Endothelial cell (in vitro differentiated cells): ENCODE results near the gene AQP2. TPM values are rescaled to one million over a fixed set of nuclear protein-coding genes. Genes with fewer than 3 reads are reported as not detected.

Experiments used
- DNase-seq: peaks from one replicate; pipeline ENCODE4 v3.0.0; 2021; ENCODE audit warnings: low spot score
- H3K27ac Mint-ChIP-seq: one replicate; pipeline ENCODE4 v1.8.0; 2021; ENCODE audit warnings: mixed read lengths, inconsistent platforms; ENCODE audit not compliant: unreplicated experiment
- H3K27me3 Mint-ChIP-seq: one replicate; pipeline ENCODE4 v1.8.0; 2021; ENCODE audit warnings: mild to moderate bottlenecking, moderate library complexity, mixed read lengths, inconsistent platforms; ENCODE audit not compliant: unreplicated experiment
- H3K36me3 Mint-ChIP-seq: one replicate; pipeline ENCODE4 v1.8.0; 2021; ENCODE audit warnings: mild to moderate bottlenecking, low read depth, mixed read lengths, inconsistent platforms; ENCODE audit not compliant: unreplicated experiment
- H3K4me1 Mint-ChIP-seq: one replicate; pipeline ENCODE4 v1.8.0; 2021; ENCODE audit warnings: mild to moderate bottlenecking, mixed read lengths, inconsistent platforms; ENCODE audit not compliant: unreplicated experiment
- H3K4me3 Mint-ChIP-seq: one replicate; pipeline ENCODE4 v1.8.0; 2021; ENCODE audit warnings: mild to moderate bottlenecking, mixed read lengths, inconsistent platforms; ENCODE audit not compliant: unreplicated experiment
- H3K9me3 Mint-ChIP-seq: one replicate; pipeline ENCODE4 v1.8.0; 2021; ENCODE audit warnings: mixed read lengths, inconsistent platforms; ENCODE audit not compliant: unreplicated experiment
- CTCF ChIP-seq: fragments of 200-600 bp; sonication (generic); IDR thresholded peaks from one replicate; pipeline ENCODE4 v1.5.0; 2021; ENCODE audit warnings: antibody characterized with exemption; ENCODE audit not compliant: unreplicated experiment
- total RNA-seq: library from RNA; stranded (reverse); fragmentation: NEBNext Ultra II Directional; extraction: Animal tissue kit (Norgen Biotek cat#: 25700); gene quantifications from one replicate; pipeline ENCODE4 v1.2.1, GENCODE V29; 2021; ENCODE audit not compliant: unreplicated experiment

The AQP2 gene
- total RNA-seq, 1 donor from 2014 or later: 0.05 TPM

GRCh38 chr12:49978125-49978524 lies 27.6 kb downstream of the AQP2 start:
- Mint-ChIP-seq H3K27me3 (peaks cover 1% of the 10 kb centered on the region), H3K4me1 (peaks cover 33% of the 10 kb centered on the region), H3K9me3 (no peaks in the 10 kb centered on the region), H3K27ac (no peak overlapping the region), H3K4me3 (no peak overlapping the region), H3K36me3 (peaks cover 4% of the 10 kb centered on the region)
- no peak for TF ChIP-seq CTCF
- no peak for DNase-seq

- no peak overlapping the region for H3K27ac Mint-ChIP-seq
- no peaks in the 10 kb centered on the region for H3K9me3 Mint-ChIP-seq
- TF ChIP-seq CTCF: no peak
These were observed 28.6 kb downstream of the AQP2 start for GRCh38 chr12:49979016-49979586.

GRCh38 chr12:49979791-49980190 lies 29.3 kb downstream of the AQP2 start:
- no peak overlapping the region for H3K27ac Mint-ChIP-seq
- peaks cover 1% of the 10 kb centered on the region for H3K27me3 Mint-ChIP-seq
- no peak for DNase-seq

More at GRCh38 chr12:49979016-49979586, 28.6 kb downstream of the AQP2 start:
- Mint-ChIP-seq H3K36me3 (peaks cover 4% of the 10 kb centered on the region), H3K4me1 (peaks cover 39% of the 10 kb centered on the region), H3K4me3 (no peak overlapping the region), H3K27me3 (peaks cover 1% of the 10 kb centered on the region)
- no peak for DNase-seq

DNA sequence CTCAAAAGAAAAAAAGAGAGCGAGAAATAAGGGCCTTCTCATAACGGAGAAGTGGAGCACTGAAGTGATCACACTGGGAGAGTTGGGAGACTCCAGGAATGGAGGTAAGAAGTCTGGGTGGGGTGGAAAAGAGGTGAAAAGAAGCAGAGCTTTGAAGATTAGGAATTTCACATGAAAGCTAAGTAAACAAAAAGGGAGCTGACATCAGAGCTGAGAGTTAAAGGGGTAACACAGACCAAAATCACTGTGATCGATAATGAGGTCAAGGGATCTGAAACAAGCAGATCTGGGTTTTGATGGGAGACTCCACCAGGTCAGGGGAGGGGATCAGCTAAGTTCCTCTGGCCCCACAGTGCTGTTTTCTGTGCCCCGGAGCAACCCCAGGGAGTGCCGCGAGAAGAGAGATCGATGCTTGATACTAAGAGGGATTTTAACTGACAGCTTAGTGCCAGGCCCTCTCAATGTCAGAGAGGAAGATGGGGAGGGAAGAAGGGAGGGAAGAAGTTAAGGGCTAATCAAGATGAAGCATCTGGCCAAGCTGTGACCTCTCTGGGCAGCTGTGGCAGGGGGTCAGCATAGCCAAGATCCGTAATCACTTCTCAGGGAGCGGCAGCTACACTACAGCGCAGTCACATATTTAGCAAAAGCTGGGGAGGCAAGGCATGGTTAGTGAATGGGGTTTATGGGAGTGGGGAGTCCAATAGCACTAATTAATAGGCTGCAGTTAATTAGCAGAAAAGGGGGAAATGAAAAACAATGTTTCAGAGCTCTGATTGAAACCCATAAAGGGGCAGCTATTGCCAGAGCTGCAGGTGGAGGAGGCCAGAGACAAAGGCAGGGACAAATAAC lies 30.2 kb downstream of the AQP2 start:
- H3K9me3 Mint-ChIP-seq: no peaks in the 10 kb centered on the region
- H3K27me3 Mint-ChIP-seq: peaks cover 3% of the 10 kb centered on the region
- no peaks in the 10 kb centered on the region for H3K36me3 Mint-ChIP-seq
- H3K27ac Mint-ChIP-seq: no peak overlapping the region
- no peak for TF ChIP-seq CTCF
- H3K4me1 Mint-ChIP-seq: peaks cover 42% of the 10 kb centered on the region
- no peak overlapping the region for H3K4me3 Mint-ChIP-seq
- DNase-seq: no peak

More at GRCh38 chr12:49979791-49980190, 29.3 kb downstream of the AQP2 start:
- Mint-ChIP-seq H3K9me3 (no peaks in the 10 kb centered on the region), H3K4me3 (no peak overlapping the region), H3K4me1 (peaks cover 42% of the 10 kb centered on the region), H3K36me3 (peaks cover 3% of the 10 kb centered on the region)
- no peak for TF ChIP-seq CTCF
